ENCODE results near the gene CCDC82. TPM values are rescaled to one million over a fixed set of nuclear protein-coding genes. Genes with fewer than 3 reads are reported as not detected.

CCDC82 gene
- total RNA-seq, 1 experiment from 2014 or later: 25.3 TPM

DNA sequence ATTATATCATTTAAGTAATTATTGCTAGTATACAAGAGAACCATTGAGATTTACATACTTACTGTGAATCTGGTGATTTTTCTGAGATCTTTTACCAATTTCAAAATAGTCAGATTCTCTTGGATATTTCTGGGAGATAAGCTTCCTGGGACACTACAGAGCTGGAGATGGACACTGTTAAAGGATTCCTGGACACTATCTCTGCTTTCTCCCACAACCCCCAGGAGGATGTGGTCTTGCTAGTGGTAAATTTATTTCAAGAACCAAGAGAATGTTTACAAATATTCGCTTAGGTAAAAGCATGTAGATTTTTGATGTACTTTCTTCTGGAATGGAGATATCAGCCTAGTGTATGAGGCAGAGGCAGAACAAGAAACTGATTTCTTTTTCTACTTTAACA is 12.9 kb downstream of the CCDC82 start:
- ATAC-seq (no peak), DNase-seq (ENCODE audit: low read depth, low spot score) (no peak)
- in situ Hi-C loops (cut with HindIII; ENCODE audit: low pct_unique_long_range_greater_than_20kb, low sequenced_read_pairs): no loop called here
- no peaks in the 10 kb centered on the region for H3K9me3 ChIP-seq (ENCODE audit: control insufficient read depth, insufficient read depth, low read depth, low read length)
- intact Hi-C loops (cut with micrococcal nuclease; ENCODE audit: unreplicated experiment): no loop called here
- BruUV-seq (replicated peaks): no TSS peak
- TF ChIP-seq POLR2AphosphoS5 (IDR thresholded peaks at IDR 0.05; ENCODE audit: low read depth, low read length) (no peak), TCF7L2 (IDR thresholded peaks at IDR 0.05; ENCODE audit: low read depth, low read length) (no peak), REST (IDR thresholded peaks at IDR 0.05; ENCODE audit: insufficient read depth in 1 of 2, low read depth in 2 of 2, low read length in 1 of 2) (no peak), SIN3A (IDR thresholded peaks at IDR 0.05; ENCODE audit: borderline replicate concordance, insufficient read depth, low read depth, low read length) (no peak)
- TF ChIP-seq, protein P1, sequence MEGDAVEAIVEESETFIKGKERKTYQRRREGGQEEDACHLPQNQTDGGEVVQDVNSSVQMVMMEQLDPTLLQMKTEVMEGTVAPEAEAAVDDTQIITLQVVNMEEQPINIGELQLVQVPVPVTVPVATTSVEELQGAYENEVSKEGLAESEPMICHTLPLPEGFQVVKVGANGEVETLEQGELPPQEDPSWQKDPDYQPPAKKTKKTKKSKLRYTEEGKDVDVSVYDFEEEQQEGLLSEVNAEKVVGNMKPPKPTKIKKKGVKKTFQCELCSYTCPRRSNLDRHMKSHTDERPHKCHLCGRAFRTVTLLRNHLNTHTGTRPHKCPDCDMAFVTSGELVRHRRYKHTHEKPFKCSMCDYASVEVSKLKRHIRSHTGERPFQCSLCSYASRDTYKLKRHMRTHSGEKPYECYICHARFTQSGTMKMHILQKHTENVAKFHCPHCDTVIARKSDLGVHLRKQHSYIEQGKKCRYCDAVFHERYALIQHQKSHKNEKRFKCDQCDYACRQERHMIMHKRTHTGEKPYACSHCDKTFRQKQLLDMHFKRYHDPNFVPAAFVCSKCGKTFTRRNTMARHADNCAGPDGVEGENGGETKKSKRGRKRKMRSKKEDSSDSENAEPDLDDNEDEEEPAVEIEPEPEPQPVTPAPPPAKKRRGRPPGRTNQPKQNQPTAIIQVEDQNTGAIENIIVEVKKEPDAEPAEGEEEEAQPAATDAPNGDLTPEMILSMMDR (IDR thresholded peaks at IDR 0.05): no peak
- H3K27me3 ChIP-seq (ENCODE audit: control insufficient read depth, insufficient read depth, low read length): no peaks in the 10 kb centered on the region
- no peaks in the 10 kb centered on the region for H3K4me1 ChIP-seq (ENCODE audit: control insufficient read depth, insufficient read depth, low read length)
- ChIA-PET CTCF (no interaction called here), POLR2A (no interaction called here)
- no peak overlapping the region for H3K27ac ChIP-seq (ENCODE audit: low read length)
- H3K36me3 ChIP-seq (ENCODE audit: control insufficient read depth, insufficient read depth, low read length): peaks cover 5% of the 10 kb centered on the region; the same call in 1 of the 2 replicates
- no peak overlapping the region for H3K4me3 ChIP-seq (ENCODE audit: low read depth in 2 of 2, low read length in 2 of 2)

DNA sequence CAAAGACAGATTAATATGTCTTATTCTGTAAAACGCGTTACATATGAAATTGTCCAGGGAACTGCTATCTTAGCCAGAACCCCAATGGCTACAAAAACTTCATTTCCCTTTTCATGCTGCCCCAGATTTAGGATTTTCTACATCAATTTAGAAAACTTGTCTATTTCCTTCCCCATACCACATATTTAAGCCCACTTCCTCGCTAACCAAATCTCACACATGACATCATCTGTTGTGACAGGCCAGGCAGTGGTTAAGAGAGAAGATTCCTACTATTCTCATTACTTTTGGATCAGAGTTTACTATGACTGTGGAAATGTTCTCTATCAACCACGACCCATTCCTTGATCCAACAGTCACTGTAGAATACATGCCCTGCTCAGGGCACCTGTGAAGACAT is 15.9 kb downstream of the CCDC82 start:
- POLR2A ChIA-PET: no interaction called here
- in situ Hi-C loops (cut with HindIII; ENCODE audit: low pct_unique_long_range_greater_than_20kb, low sequenced_read_pairs) (no loop called here), intact Hi-C loops (cut with micrococcal nuclease; ENCODE audit: unreplicated experiment) (no loop called here)
- Histone ChIP-seq H3K4me3 (ENCODE audit: low read depth in 2 of 2, low read length in 2 of 2) (no peak overlapping the region), H3K4me1 (ENCODE audit: control insufficient read depth, insufficient read depth, low read length) (no peaks in the 10 kb centered on the region), H3K27ac (ENCODE audit: low read length) (no peak overlapping the region), H3K27me3 (ENCODE audit: control insufficient read depth, insufficient read depth, low read length) (no peaks in the 10 kb centered on the region), H3K9me3 (ENCODE audit: control insufficient read depth, insufficient read depth, low read depth, low read length) (no peaks in the 10 kb centered on the region), H3K36me3 (ENCODE audit: control insufficient read depth, insufficient read depth, low read length) (no peaks in the 10 kb centered on the region)
- TF ChIP-seq REST (IDR thresholded peaks at IDR 0.05; ENCODE audit: insufficient read depth in 1 of 2, low read depth in 2 of 2, low read length in 1 of 2) (no peak), POLR2AphosphoS5 (IDR thresholded peaks at IDR 0.05; ENCODE audit: low read depth, low read length) (no peak), TCF7L2 (IDR thresholded peaks at IDR 0.05; ENCODE audit: low read depth, low read length) (no peak), SIN3A (IDR thresholded peaks at IDR 0.05; ENCODE audit: borderline replicate concordance, insufficient read depth, low read depth, low read length) (no peak)
- TF ChIP-seq, protein P1 (IDR thresholded peaks at IDR 0.05): no peak
- DNase-seq (ENCODE audit: low read depth, low spot score) (no peak), ATAC-seq (no peak)
- BruUV-seq (replicated peaks): no TSS peak
- CTCF ChIA-PET: no interaction called here

Measured in Panc1 (cell line).